NAMALWA (cell line): ENCODE data around the gene ANK3.

ENCODE experiments used
- DNase-seq: peaks from one replicate; pipeline ENCODE4 v3.0.0-alpha.2; 2015; ENCODE audit warnings: low spot score

ANK3 gene

DNA sequence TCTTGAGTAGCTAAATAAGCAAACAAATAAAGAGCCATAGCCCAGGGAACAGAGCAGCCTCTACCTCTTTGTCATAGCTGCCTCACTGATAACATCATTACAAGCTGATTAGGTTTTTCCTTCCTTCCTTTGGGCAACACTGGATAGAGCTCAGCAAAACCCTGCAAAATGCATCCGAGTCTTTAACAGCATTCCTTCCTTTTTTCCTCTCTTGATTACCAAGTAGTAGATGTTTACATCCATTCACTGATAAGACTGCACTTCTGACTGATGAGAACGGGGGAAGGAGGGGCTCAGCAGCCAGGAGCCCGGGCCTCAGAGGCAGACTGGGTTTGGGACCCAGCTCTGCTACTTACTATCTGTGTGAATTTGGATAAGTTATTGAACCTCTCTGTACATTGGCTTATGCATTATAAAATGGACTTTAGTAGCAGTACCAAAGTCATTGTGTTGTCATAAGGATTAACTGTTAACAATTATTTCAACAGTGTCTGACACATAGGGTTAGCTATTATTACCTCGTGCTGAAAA is 214.2 kb downstream of the ANK3 start:
- no peak for DNase-seq

DNA sequence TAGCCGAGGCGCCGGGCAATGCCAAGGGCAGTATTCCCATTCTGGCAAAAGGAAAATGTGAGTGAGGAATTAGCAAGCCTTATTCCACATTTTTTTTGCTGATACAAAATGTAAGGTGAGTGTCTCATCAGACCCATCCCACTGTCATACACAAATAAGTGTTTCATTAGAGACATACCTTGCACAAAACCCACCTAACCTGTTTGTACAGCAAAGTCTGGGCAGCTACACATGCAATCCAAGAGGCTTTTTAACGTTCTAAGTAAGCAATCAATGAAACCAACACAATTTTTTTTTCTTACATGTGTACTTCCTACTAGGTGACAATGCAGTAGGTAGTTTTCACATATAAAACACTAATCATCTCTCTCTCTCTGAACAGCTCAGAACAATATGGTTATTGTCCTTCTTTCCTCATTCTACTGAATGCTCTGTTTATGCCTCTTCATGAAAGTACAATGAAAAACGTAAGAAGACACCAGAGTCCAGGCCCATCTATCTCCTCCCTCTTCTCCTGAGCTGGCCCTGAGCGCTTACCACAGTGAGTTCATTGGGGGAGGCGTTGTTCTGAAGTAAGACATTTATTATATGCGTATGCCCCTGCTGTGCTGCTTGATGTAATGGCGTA is 217.2 kb downstream of the ANK3 start:
- DNase-seq: no peak

- DNase-seq: no peak
Observed at GRCh38 chr10:60171436-60172013, 218.2 kb downstream of the ANK3 start.

GRCh38 chr10:60170250-60170649 is 219.4 kb downstream of the ANK3 start:
- DNase-seq: no peak

DNA sequence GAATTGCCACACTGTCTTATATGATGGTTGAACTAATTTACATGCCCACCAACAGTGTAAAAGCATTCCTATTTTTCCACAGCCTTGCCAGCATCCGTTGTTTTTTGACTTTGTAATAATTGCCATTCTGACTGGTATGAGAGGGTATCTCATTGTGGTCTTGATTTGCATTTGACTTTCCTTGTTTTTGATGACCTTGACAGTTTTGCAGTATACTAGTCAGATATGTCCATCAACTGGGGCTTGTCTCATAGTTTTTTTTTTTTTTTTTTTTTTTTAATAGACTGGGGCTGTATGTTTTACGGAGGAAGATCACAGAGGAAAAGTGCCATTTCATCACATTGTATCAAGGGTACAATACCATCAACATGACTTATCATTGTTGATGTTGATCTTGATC is 220.6 kb downstream of the ANK3 start:
- DNase-seq: no peak

DNA sequence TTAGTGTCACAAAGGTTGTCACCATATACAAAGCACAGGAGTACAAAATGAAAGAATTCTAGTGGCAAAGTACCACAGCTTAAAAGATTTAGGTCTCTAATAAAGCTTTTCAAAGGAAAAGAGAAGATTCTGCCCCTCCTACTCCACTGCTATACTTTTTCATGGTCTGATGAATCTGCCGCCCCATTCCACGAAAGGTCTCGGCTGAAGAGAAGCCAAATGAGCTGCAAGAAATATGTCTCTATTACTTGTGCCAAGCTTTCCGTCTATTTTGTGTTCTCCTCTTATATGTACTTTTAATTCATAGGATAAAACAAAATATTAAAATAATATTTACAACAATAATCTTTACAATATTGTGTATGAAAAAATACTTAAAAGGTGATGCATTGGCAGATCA is 222.6 kb downstream of the ANK3 start:
- DNase-seq: no peak

DNA sequence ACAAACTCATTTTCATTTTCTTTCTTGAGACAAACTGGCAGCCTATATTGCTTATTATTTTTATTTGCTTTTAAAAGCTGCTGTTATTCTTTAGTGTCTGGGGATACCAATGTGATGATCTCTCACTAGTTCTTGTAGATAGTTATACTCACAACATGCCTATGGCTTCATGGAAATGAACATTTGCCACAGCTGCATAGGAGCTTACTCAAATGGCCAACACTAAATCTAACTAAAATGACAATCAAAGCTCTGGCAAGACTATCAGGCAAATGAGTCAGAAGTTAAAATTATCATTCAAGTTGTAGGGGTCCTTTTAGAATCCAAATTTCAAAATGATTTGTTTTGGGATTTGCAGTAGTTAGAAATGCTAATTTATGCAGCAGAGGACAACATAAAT is 225.9 kb downstream of the ANK3 start:
- DNase-seq: no peak

DNA sequence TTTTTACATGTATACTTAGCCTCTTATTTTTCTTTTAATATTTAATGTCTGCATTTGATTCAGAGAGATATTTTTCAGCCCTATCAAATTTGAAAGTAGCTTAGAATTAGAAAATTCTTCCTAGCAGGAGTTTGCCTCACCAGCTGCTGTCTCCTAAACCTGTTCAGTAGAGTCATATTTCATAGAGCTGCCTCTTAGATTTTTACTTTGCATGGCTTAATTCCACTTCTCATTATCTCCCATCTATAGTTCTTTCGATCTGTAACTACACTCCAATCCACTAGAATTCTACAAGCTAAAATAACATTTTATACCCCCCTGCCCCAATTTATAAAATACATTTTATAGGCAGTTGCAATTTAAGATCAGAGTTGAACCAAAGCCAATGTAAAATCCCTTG is 227.0 kb downstream of the ANK3 start:
- no peak for DNase-seq

GRCh38 chr10:60155943-60156683 is 233.6 kb downstream of the ANK3 start:
- DNase-seq: no peak

DNA sequence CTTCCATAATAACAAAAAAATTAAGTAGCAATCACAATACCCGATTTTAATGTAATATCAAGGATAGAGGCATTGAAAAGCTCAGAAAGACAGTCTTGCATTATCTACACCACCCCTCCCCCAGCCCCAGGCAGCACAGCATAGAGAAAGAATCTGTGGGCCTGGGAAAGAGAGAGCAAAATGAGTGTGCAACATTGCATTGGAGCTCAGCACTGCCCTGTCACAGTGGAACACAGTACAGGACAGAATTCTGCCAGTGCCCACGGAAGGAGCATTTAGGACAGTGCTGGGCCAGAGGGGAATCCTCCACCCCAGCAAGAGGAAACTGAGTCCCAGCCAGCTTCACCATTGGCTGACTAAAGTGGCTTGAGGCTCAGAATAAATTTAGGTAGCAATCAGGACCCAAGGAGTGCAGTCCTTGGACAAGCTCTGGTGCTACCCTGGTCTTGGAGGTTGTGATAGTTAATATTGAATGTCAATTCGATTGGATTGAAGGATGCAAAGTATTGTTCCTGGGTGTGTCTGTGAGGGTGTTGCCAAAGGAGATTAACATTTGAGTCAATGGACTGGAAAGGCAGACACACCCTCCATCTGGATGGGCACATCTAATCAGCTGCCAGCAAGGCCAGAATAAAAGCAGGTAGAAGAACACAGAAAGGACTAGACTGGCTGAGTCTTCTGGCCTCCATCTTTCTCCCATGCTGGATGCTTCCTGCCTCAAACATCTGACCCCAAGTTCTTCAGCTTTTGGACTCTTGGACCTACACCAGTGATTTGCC is 234.4 kb downstream of the ANK3 start:
- no peak for DNase-seq

DNA sequence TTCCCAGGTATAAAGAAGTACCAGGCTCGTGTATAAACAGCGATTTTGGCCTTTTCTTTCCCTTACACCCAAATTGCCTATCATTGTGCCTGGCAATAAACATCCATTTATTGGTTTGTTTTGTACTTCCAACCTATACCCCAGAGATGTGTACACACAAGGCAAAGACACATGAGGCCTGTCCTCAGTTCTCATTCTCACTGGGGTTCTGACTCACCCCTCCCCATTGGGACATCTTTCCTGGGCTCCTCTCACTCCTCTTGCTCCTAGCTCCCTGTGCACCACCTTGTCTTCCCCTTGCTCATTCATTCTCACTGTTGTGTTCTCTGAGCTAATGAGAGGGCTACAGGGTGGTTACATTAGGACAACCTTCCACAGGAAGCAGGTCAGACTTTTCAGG is 240.7 kb downstream of the ANK3 start:
- DNase-seq: no peak

GRCh38 chr10:60148266-60148840 is 241.3 kb downstream of the ANK3 start:
- DNase-seq: no peak

- DNase-seq: no peak
Observed at GRCh38 chr10:60147576-60148265, 242.0 kb downstream of the ANK3 start.

GRCh38 chr10:60147025-60147424 is 242.7 kb downstream of the ANK3 start:
- DNase-seq: no peak

DNA sequence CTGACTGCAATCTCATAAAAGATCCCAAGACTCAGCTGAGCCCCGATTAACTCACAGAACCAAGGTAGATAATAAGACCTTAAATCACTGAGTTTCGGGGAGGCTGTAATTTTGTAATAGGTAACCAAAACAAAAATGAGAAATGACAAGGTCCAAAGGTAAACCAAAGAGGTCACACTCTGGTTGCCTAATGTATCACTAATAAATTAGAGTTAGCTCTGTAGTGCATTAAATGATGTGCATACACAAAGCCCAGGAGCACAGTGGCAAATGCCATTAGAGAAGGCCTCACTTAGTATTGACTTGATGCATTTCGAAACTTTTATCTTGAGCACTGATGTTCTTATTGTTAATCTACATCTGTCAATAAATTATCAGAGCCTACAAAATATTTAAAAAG is 245.6 kb downstream of the ANK3 start:
- DNase-seq: no peak

GRCh38 chr10:60142736-60143135 is 246.9 kb downstream of the ANK3 start:
- DNase-seq: no peak

GRCh38 chr10:60141896-60142559 is 247.6 kb downstream of the ANK3 start:
- DNase-seq: no peak

- no peak for DNase-seq
Observed at GRCh38 chr10:60140651-60141632, 248.7 kb downstream of the ANK3 start.

DNA sequence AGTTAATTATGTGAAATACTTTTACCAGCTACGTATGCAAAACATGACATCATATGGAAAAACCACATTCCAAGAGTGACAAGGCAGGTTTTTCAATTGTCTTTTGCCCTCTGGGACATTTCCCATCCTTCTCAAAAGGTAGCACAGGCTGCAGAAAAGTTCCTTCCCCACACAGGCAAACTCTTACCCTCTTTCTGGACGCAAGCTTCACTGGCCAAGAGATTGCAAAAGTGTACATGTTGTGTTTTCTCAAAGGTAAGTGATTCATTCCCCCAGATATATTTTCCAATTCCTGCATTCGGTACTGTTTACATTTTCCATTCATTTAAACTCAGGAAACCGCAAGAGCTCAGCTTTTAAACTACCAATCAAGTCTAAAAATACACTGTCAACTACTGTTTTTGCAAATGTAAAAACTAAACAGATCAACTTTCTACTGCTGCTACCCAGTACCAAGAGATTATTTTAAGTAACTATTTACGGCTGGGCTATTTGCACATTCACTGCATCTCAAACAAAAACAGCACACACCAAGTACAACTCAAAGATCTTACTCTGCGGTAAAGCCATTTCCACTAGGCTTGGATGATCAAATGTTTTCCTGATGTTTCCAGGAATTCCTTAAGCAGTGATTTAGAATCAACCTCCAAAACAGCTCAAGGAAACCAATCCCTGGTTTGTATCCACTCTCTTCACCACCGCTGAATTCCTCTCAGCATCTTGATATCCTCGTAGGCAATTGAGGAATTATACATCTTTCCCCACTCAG is 249.7 kb downstream of the ANK3 start:
- DNase-seq: no peak
